NCI-H226 (cell line): Measurements from ENCODE around the gene SDR39U1.

Experiments
- DNase-seq: peaks from one replicate; pipeline ENCODE4 v3.0.0-alpha.2; 2015

Gene SDR39U1

GRCh38 chr14:24408764-24409163, 33.8 kb downstream of the SDR39U1 start:
- DNase-seq: no peak

GRCh38 chr14:24407608-24408325, 34.8 kb downstream of the SDR39U1 start:
- DNase-seq: no peak

GRCh38 chr14:24406416-24406815, 36.2 kb downstream of the SDR39U1 start:
- DNase-seq: no peak

GRCh38 chr14:24404814-24405213, 37.8 kb downstream of the SDR39U1 start:
- no peak for DNase-seq

- peak; percentile 7 for DNase-seq
These were observed 39.1 kb downstream of the SDR39U1 start for GRCh38 chr14:24403294-24403998.

GRCh38 chr14:24401810-24402702, 40.5 kb downstream of the SDR39U1 start:
- no peak for DNase-seq

GRCh38 chr14:24399999-24400718, 42.4 kb downstream of the SDR39U1 start:
- no peak for DNase-seq

GRCh38 chr14:24399447-24399822, 43.1 kb downstream of the SDR39U1 start:
- DNase-seq: no peak

- no peak for DNase-seq
These were observed 43.7 kb downstream of the SDR39U1 start, which contains the start of gene NYNRIN for GRCh38 chr14:24398653-24399446. Gene NYNRIN (plus strand): TSS chr14:24399003. CDS start chr14:24399247, 244 bp downstream.

- DNase-seq: no peak
These were observed 44.3 kb downstream of the SDR39U1 start for GRCh38 chr14:24398293-24398652.

GRCh38 chr14:24397639-24398292, 44.8 kb downstream of the SDR39U1 start:
- DNase-seq: no peak

- DNase-seq: no peak
These were observed 46.7 kb downstream of the SDR39U1 start for GRCh38 chr14:24395609-24396582.

- no peak for DNase-seq
These were observed 48.3 kb downstream of the SDR39U1 start for GRCh38 chr14:24394275-24394674.

GRCh38 chr14:24392325-24393091, 50.1 kb downstream of the SDR39U1 start:
- peak; percentile 71 for DNase-seq

GRCh38 chr14:24390701-24391468, 51.7 kb downstream of the SDR39U1 start:
- DNase-seq: no peak
